ENCODE results near the gene INCENP.

DNA sequence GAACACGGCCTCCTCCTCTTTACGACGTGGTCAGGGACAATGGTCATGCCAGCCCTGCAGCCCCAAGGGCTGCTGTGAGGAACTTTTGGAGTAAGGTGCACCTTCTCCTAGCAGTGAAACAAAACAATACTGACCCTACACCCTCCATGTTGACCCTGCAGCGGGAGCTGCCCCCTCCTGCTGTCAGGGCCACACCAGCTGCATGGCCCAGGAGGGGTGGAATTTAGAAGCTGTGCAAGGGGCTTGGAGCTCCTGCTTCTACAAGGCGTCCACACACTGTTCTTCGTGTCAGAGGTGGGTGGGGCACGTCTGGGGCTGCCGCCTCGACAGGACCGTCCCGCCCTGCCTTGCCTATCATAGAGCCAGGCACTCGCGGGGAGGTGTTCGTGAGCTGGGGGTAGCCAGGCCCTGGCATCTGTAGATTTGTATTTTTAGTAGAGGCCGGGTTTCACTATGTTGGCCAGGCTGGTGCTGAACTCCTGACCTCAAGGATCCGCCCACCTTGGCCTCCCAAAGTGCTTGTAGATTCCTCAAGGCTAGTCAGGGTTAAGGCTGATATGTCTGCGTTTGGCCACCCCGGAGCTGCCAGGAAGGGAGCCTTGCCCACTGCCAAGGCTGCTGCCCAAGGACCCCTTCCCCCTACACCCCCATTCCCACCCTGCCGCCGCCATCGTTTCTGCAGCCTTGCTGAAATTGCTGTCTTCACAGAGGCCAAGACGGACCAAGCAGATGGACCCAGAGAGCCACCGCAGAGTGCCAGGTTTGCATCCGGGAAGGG is 15.9 kb downstream of the INCENP start:
- TF ChIP-seq, protein P1, sequence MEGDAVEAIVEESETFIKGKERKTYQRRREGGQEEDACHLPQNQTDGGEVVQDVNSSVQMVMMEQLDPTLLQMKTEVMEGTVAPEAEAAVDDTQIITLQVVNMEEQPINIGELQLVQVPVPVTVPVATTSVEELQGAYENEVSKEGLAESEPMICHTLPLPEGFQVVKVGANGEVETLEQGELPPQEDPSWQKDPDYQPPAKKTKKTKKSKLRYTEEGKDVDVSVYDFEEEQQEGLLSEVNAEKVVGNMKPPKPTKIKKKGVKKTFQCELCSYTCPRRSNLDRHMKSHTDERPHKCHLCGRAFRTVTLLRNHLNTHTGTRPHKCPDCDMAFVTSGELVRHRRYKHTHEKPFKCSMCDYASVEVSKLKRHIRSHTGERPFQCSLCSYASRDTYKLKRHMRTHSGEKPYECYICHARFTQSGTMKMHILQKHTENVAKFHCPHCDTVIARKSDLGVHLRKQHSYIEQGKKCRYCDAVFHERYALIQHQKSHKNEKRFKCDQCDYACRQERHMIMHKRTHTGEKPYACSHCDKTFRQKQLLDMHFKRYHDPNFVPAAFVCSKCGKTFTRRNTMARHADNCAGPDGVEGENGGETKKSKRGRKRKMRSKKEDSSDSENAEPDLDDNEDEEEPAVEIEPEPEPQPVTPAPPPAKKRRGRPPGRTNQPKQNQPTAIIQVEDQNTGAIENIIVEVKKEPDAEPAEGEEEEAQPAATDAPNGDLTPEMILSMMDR (IDR thresholded peaks at IDR 0.05) = no peak
- TF ChIP-seq POLR2A (IDR thresholded peaks at IDR 0.05) = no peak

Data from lower leg skin (tissue), 3 donors.